Osteoblast (primary cell): ENCODE data around the gene DCUN1D1. TPM values are rescaled to one million over a fixed set of nuclear protein-coding genes. Genes with fewer than 3 reads are reported as not detected.

Experiments
- DNase-seq: peaks from one replicate; pipeline ENCODE4 v3.0.0; 2011; ENCODE audit warnings: low spot score, mixed read lengths; ENCODE audit not compliant: insufficient read length; ENCODE audit errors: missing footprints
- H2AFZ ChIP-seq: 2 replicates; pipeline ENCODE4 v1.6.0; 2011; ENCODE audit warnings: mild to moderate bottlenecking, low read length
- H3K27ac ChIP-seq: 2 replicates; pipeline ENCODE4 v1.5.1; 2011; ENCODE audit warnings: mild to moderate bottlenecking, low read depth, low read length, moderate library complexity
- H3K27me3 ChIP-seq: 2 replicates; pipeline ENCODE4 v1.6.0; 2012; ENCODE audit warnings: mild to moderate bottlenecking, control low read depth, inconsistent platforms, low read length, moderate library complexity; ENCODE audit not compliant: insufficient read depth
- H3K36me3 ChIP-seq: 2 replicates; pipeline ENCODE4 v1.5.1; 2011; ENCODE audit warnings: mild to moderate bottlenecking, low read length, control low read depth, moderate library complexity; ENCODE audit not compliant: insufficient read depth
- H3K4me1 ChIP-seq: 2 replicates; pipeline ENCODE4 v1.5.1; 2011; ENCODE audit warnings: mild to moderate bottlenecking, low read length, control low read depth, moderate library complexity; ENCODE audit not compliant: insufficient read depth
- H3K4me2 ChIP-seq: 2 replicates; pipeline ENCODE4 v1.6.0; 2011; ENCODE audit warnings: mild to moderate bottlenecking, low read length; ENCODE audit not compliant: insufficient read depth
- H3K4me3 ChIP-seq: fragments of 200-600 bp; sonication (generic); 3 replicates; pipeline ENCODE4 v1.5.1; 2012; ENCODE audit warnings: mild to moderate bottlenecking, low read length, inconsistent platforms; ENCODE audit not compliant: insufficient read depth
- H3K79me2 ChIP-seq: 2 replicates; pipeline ENCODE4 v1.6.0; 2012; ENCODE audit warnings: mild to moderate bottlenecking, low read length, control low read depth, inconsistent platforms; ENCODE audit not compliant: insufficient read depth
- H3K9me3 ChIP-seq: 2 replicates; pipeline ENCODE4 v1.5.1; 2011; ENCODE audit warnings: low read depth, low read length, control low read depth
- H4K20me1 ChIP-seq: 2 replicates; pipeline ENCODE4 v1.6.0; 2012; ENCODE audit warnings: mild to moderate bottlenecking, low read length, control low read depth; ENCODE audit not compliant: insufficient read depth
- CTCF ChIP-seq: IDR thresholded peaks from 2 replicates; pipeline ENCODE4 v1.5.1; 2011; ENCODE audit warnings: mild to moderate bottlenecking, low read depth, low read length, moderate library complexity; ENCODE audit errors: extremely low read depth
- total RNA-seq: library from RNA; depleted of rRNA; stranded (reverse); fragments of >200 nt; gene quantifications from 2 replicates; pipeline ENCODE4 v1.2.3, GENCODE V29; 2012

Gene DCUN1D1
- total RNA-seq, 1 donor, result 38.4 TPM

- H3K27ac ChIP-seq, result no peak overlapping the region
- no peaks in the 10 kb centered on the region for H3K27me3 ChIP-seq
- no peak overlapping the region for H2AFZ ChIP-seq
- peaks cover 16% of the 10 kb centered on the region for H3K36me3 ChIP-seq
- H3K4me3 ChIP-seq, result no peak overlapping the region
- H3K79me2 ChIP-seq, result no peaks in the 10 kb centered on the region
- H3K4me2 ChIP-seq, result no peak overlapping the region
- TF ChIP-seq CTCF, result no peak
- no peak for DNase-seq
- H4K20me1 ChIP-seq, result no peaks in the 10 kb centered on the region
- no peaks in the 10 kb centered on the region for H3K4me1 ChIP-seq
- H3K9me3 ChIP-seq, result no peaks in the 10 kb centered on the region
Measured at GRCh38 chr3:182911782-182912111, 68.6 kb downstream of the DCUN1D1 start.

- no peak overlapping the region for H3K4me3 ChIP-seq
- no peak overlapping the region for H3K27ac ChIP-seq
- no peak for DNase-seq
- peaks cover 16% of the 10 kb centered on the region for H3K36me3 ChIP-seq
- TF ChIP-seq CTCF, result no peak
- no peaks in the 10 kb centered on the region for H3K27me3 ChIP-seq
- no peak overlapping the region for H3K4me2 ChIP-seq
- H3K4me1 ChIP-seq, result no peaks in the 10 kb centered on the region
- H4K20me1 ChIP-seq, result no peaks in the 10 kb centered on the region
- H3K9me3 ChIP-seq, result no peaks in the 10 kb centered on the region
- H2AFZ ChIP-seq, result no peak overlapping the region
- no peaks in the 10 kb centered on the region for H3K79me2 ChIP-seq
Measured at GRCh38 chr3:182910936-182911781, 69.2 kb downstream of the DCUN1D1 start.

GRCh38 chr3:182909318-182910040 is 70.9 kb downstream of the DCUN1D1 start:
- Histone ChIP-seq H3K27ac (no peak overlapping the region), H3K27me3 (no peaks in the 10 kb centered on the region), H2AFZ (no peak overlapping the region), H3K4me3 (no peak overlapping the region), H3K79me2 (no peaks in the 10 kb centered on the region), H4K20me1 (no peaks in the 10 kb centered on the region), H3K9me3 (no peaks in the 10 kb centered on the region), H3K4me1 (no peaks in the 10 kb centered on the region), H3K4me2 (no peak overlapping the region), H3K36me3 (peaks cover 24% of the 10 kb centered on the region)
- peak; percentile 38 for DNase-seq
- TF ChIP-seq CTCF, result peak; percentile 56

GRCh38 chr3:182908471-182908870 is 71.9 kb downstream of the DCUN1D1 start:
- Histone ChIP-seq H3K9me3 (no peaks in the 10 kb centered on the region), H3K79me2 (no peaks in the 10 kb centered on the region), H3K27me3 (no peaks in the 10 kb centered on the region), H3K27ac (no peak overlapping the region), H4K20me1 (no peaks in the 10 kb centered on the region), H3K4me2 (no peak overlapping the region), H3K36me3 (peaks cover 20% of the 10 kb centered on the region), H2AFZ (no peak overlapping the region), H3K4me3 (no peak overlapping the region), H3K4me1 (no peaks in the 10 kb centered on the region)
- DNase-seq, result no peak
- no peak for TF ChIP-seq CTCF
